Adrenal gland (tissue), 12 donors: ENCODE data around the gene SDC3. TPM values are rescaled to one million over a fixed set of nuclear protein-coding genes. Genes with fewer than 3 reads are reported as not detected.

Experiments used
- DNase-seq, 7 donors: peaks; one replicate each; pipeline ENCODE4 v3.0.0-alpha.2; 2019 to 2020
- H3K27ac ChIP-seq, 5 donors: fragments of 200-600 bp; sonication (generic) in 4 of 5; 1 replicate in 3 of 5; 2 replicates in 2 of 5; pipeline versions ENCODE4 v1.5.1 to v1.8.0; 2016 to 2020; ENCODE audit warnings: mild to moderate bottlenecking in 1 of 5
- H3K27me3 ChIP-seq: fragments of 200-600 bp; 2 replicates; pipeline ENCODE4 v1.8.0; 2021
- H3K36me3 ChIP-seq, 2 donors: fragments of 200-600 bp; replicated peaks in 1 of 2; 1 replicate in 1 of 2; 2 replicates in 1 of 2; pipeline versions ENCODE4 v1.5.1 to v1.8.0; 2018 to 2022
- H3K4me1 ChIP-seq, 2 donors: fragments of 200-600 bp; replicated peaks in 1 of 2; 1 replicate in 1 of 2; 2 replicates in 1 of 2; pipeline versions ENCODE4 v1.5.1 to v1.8.0; 2018 to 2021
- H3K4me3 ChIP-seq, 4 donors: fragments of 200-600 bp; sonication (generic) in 3 of 4; one replicate each; pipeline ENCODE4 v1.5.1; 2016 to 2018
- H3K9me3 ChIP-seq, 3 donors: fragments of 200-600 bp; sonication (generic) in 1 of 3; replicated peaks in 1 of 3; 1 replicate in 2 of 3; 2 replicates in 1 of 3; pipeline versions ENCODE4 v1.5.1 to v1.8.0; 2016 to 2021
- POLR2A ChIP-seq, 2 donors: fragments of 450-650 bp; IDR thresholded peaks; one replicate each; pipeline ENCODE4 v1.6.1; 2017; ENCODE audit warnings: antibody characterized with exemption in 2 of 2, mild to moderate bottlenecking in 2 of 2, moderate library complexity in 1 of 2
- WGBS, 4 donors: extraction: QIAGEN DNeasy Blood & Tissue Kit in 2 of 4; methylation state at CpG; one replicate each; pipeline versions ENCODE4 v1.1.5 to v1.1.7; 2013 to 2017; 5-methylcytosine and 5-hydroxymethylcytosine counted together
- intact Hi-C, 2 donors: fragments of 100-400 bp; cut with DNase I; formaldehyde crosslinking; loops; one replicate each; pipeline versions ENCODE4 v1.14.1 to v1.15.0; 2022 to 2023
- polyA plus RNA-seq, 3 donors: library from polyadenylated mRNA; stranded (reverse); fragments of 200-250 nt in 2 of 3; fragments of 350-450 nt in 1 of 3; fragmentation: Illumina TruSeq in 1 of 3; extraction: RNeasy Lipid Tissue Mini Kit (QIAGEN cat#74804) in 1 of 3; gene quantifications; one replicate each; pipeline ENCODE4 v1.2.3, GENCODE V29; 2013 to 2014
- total RNA-seq, 9 donors: library from RNA; depleted of rRNA in 4 of 9; stranded (reverse); fragments of >200 nt in 4 of 9; fragments of 120-200 nt in 1 of 9; fragmentation: NEBNext Ultra II Directional in 1 of 9; extraction: Animal tissue kit (Norgen Biotek cat#: 25700) in 1 of 9; gene quantifications; one replicate each; pipeline versions ENCODE4 v1.1.0 to v1.2.4, GENCODE V29; 2013 to 2023
- TF ChIP-seq, protein P1 (sequence below), 6 experiments: fragments of 450-650 bp in 4 of 6; fragments of 200-600 bp in 2 of 6; sonication (generic) in 1 of 6; IDR thresholded peaks; 1 replicate in 5 of 6; 2 replicates in 1 of 6; pipeline versions ENCODE4 v1.5.1 to v1.8.0; 2016 to 2021; ENCODE audit warnings: antibody characterized with exemption in 6 of 6, mild to moderate bottlenecking in 2 of 6, moderate library complexity in 1 of 6
- donor health status: healthy with polysubstance abuse.
- donor health status: Bipolar disorder and iron deficiency.
- donor health status: DM: yes; HTN: yes; CAD: no.
- donor health status: DM: no; HTN: no; CAD: no.
- donor health status: DM: no; HTN: no; CAD: no.
- donor health status: DM: yes; HTN: yes; CAD: no.

Gene SDC3
- total and polyA plus RNA-seq, 12 donors: 40.1 to 536 (median 188) TPM

DNA sequence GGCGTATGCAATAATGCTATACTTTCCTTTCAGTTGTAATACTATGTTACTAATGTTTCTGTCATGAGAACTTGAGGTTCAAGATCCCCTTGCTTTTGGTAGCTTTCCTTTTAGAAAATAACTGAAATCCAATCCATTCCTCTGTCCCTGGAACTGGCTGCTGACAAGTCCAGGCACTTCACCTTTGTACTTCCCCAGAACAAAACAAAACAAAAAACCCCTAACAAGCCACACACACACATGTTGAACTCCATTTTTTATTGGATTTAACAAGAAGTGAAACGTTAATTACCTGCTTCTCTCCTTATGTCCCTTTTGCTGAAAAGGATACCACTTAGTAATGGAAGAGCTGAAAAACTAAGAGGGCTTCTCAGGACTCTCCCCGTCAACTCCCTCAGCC is 26.1 kb upstream of the SDC3 start:
- intact Hi-C loops: loop anchor here in 1 of 2 donors (10.0 kb wide), 1 partner anchor 200 kb away; no protein-coding TSS in a partner anchor
- H3K4me1 ChIP-seq: no peaks in the 10 kb centered on the region
- TF ChIP-seq POLR2A (IDR thresholded peaks at IDR 0.05): no peak
- TF ChIP-seq, protein P1, sequence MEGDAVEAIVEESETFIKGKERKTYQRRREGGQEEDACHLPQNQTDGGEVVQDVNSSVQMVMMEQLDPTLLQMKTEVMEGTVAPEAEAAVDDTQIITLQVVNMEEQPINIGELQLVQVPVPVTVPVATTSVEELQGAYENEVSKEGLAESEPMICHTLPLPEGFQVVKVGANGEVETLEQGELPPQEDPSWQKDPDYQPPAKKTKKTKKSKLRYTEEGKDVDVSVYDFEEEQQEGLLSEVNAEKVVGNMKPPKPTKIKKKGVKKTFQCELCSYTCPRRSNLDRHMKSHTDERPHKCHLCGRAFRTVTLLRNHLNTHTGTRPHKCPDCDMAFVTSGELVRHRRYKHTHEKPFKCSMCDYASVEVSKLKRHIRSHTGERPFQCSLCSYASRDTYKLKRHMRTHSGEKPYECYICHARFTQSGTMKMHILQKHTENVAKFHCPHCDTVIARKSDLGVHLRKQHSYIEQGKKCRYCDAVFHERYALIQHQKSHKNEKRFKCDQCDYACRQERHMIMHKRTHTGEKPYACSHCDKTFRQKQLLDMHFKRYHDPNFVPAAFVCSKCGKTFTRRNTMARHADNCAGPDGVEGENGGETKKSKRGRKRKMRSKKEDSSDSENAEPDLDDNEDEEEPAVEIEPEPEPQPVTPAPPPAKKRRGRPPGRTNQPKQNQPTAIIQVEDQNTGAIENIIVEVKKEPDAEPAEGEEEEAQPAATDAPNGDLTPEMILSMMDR (IDR thresholded peaks at IDR 0.05): no peak
- WGBS, 4 donors: 79 to 90% (median 84%) methylated on average over 3 of the region's 3 CpGs
- peaks cover 0 to 68% of the 10 kb centered on the region in 2 donors for H3K36me3 ChIP-seq
- H3K27ac ChIP-seq: no peak overlapping the region
- no peaks in the 10 kb centered on the region for H3K27me3 ChIP-seq
- no peak overlapping the region for H3K4me3 ChIP-seq
- no peaks in the 10 kb centered on the region for H3K9me3 ChIP-seq
- no peak for DNase-seq

DNA sequence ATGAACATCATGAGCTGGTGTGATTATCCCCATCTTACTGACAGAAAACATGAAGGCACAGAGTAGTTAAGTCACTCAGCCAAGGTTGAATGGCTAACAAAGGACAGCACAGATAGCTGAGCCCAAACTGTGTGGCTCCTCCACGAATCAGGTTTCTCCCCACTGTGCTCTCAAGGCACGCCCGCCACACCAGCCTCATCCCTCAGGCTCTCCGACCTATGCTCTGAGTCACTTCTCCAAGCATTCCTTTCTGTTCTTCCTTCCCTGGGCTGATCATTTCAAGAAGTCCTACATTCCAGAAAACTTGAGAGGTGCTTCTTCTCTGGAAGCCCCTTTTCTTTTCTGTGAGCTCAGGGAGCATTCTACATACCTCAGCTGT is 25.3 kb upstream of the SDC3 start:
- no peak for TF ChIP-seq POLR2A (IDR thresholded peaks at IDR 0.05)
- TF ChIP-seq, protein P1 (IDR thresholded peaks at IDR 0.05): no peak
- WGBS, 4 donors: 48 to 65% (median 55%) methylated on average over 4 of the region's 4 CpGs
- Histone ChIP-seq H3K4me1 (no peaks in the 10 kb centered on the region), H3K27ac (peak overlapping the region in 1 of 5 donors; percentile 54), H3K36me3 (peaks cover 0 to 60% of the 10 kb centered on the region in 2 donors), H3K9me3 (no peaks in the 10 kb centered on the region), H3K4me3 (no peak overlapping the region), H3K27me3 (no peaks in the 10 kb centered on the region)
- DNase-seq: peak in 2 of 7 donors; percentile 32 to 41
- intact Hi-C loops: loop anchor here in 1 of 2 donors (10.0 kb wide), 1 partner anchor 201 kb away; no protein-coding TSS in a partner anchor

DNA sequence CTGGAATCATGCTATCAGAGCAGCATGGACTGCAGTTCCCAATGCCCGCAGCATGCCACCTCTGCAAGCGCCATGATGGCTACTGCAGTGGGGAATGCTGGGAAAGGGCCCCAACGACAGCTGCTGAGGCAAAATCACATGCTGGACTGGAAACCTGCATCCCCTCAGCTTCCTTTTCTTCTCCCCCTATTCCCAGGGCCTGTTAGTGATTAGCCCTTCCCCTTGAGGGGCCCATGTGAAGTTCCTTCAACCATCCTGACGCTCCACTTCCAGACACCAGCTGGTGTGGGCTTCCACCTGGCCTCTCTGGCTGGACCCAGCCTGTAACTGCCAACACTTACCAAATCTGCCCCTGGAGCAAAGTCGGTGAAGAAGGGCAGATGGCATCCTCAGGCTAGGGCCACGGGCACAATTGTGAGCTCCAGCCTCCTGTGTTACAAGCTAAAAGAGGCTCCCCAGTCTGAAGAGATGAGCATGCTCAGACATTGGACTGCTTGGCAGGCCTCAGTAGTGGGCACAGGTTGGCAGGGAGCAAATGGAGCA is 22.1 kb upstream of the SDC3 start:
- Histone ChIP-seq H3K4me1 (no peaks in the 10 kb centered on the region), H3K9me3 (no peaks in the 10 kb centered on the region), H3K4me3 (no peak overlapping the region), H3K36me3 (peaks cover 0 to 36% of the 10 kb centered on the region in 2 donors), H3K27me3 (no peaks in the 10 kb centered on the region), H3K27ac (no peak overlapping the region)
- DNase-seq: no peak
- intact Hi-C loops: loop anchor here in 1 of 2 donors (10.0 kb wide), 1 partner anchor 204 kb away; no protein-coding TSS in a partner anchor
- TF ChIP-seq POLR2A (IDR thresholded peaks at IDR 0.05): no peak
- TF ChIP-seq, protein P1 (IDR thresholded peaks at IDR 0.05): no peak
- 72 to 85% (median 80%) methylated on average over 5 to 6 of the region's 6 CpGs for WGBS, 4 donors

- no peaks in the 10 kb centered on the region for H3K27me3 ChIP-seq
- no peak for DNase-seq
- TF ChIP-seq, protein P1 (IDR thresholded peaks at IDR 0.05): no peak
- no peak for TF ChIP-seq POLR2A (IDR thresholded peaks at IDR 0.05)
- H3K36me3 ChIP-seq: peaks cover 0 to 32% of the 10 kb centered on the region in 2 donors
- H3K27ac ChIP-seq: no peak overlapping the region
- no peak overlapping the region for H3K4me3 ChIP-seq
- intact Hi-C loops: loop anchor here in 1 of 2 donors (10.0 kb wide), 1 partner anchor 205 kb away; no protein-coding TSS in a partner anchor
- H3K9me3 ChIP-seq: no peaks in the 10 kb centered on the region
- no peaks in the 10 kb centered on the region for H3K4me1 ChIP-seq
- 74 to 85% (median 77%) methylated on average over 8 of the region's 8 CpGs for WGBS, 4 donors
These were observed 21.5 kb upstream of the SDC3 start for GRCh38 chr1:30929944-30930525.
